Stimulated activated naive CD4-positive, alpha-beta T cell treated with Interleukin-2 at 50 U/mL for 16 hours (primary cell): ENCODE measurements around the gene ATG10.

Experiments
- DNase-seq: peaks from one replicate; lab custom pipeline; 2025; lab: John Stamatoyannopoulos, UW

The ATG10 gene

GRCh38 chr5:82164977-82165713, 193.3 kb downstream of the ATG10 start:
- no peak for DNase-seq

GRCh38 chr5:82165740-82166530, 194.1 kb downstream of the ATG10 start:
- DNase-seq = no peak

- DNase-seq = no peak
Measured at GRCh38 chr5:82167372-82167935, 195.6 kb downstream of the ATG10 start.

GRCh38 chr5:82168294-82168693, 196.5 kb downstream of the ATG10 start:
- DNase-seq = no peak

GRCh38 chr5:82169892-82170291, 198.1 kb downstream of the ATG10 start:
- no peak for DNase-seq

- peak; percentile 47 for DNase-seq
Measured at GRCh38 chr5:82174128-82174918, 202.5 kb downstream of the ATG10 start.

GRCh38 chr5:82174919-82175219, 203.0 kb downstream of the ATG10 start:
- DNase-seq = no peak

- DNase-seq = no peak
Measured at GRCh38 chr5:82176115-82176814, 204.4 kb downstream of the ATG10 start.

- no peak for DNase-seq
Measured at GRCh38 chr5:82178378-82178777, 206.6 kb downstream of the ATG10 start.

GRCh38 chr5:82182662-82183061, 210.8 kb downstream of the ATG10 start:
- no peak for DNase-seq

- DNase-seq = no peak
Measured at GRCh38 chr5:82183828-82184227, 212.0 kb downstream of the ATG10 start.

- DNase-seq = no peak
Measured at GRCh38 chr5:82185851-82186250, 214.0 kb downstream of the ATG10 start.

GRCh38 chr5:82197550-82197949, 225.7 kb downstream of the ATG10 start:
- DNase-seq = no peak

GRCh38 chr5:82204567-82204966, 232.7 kb downstream of the ATG10 start:
- no peak for DNase-seq

- no peak for DNase-seq
Measured at GRCh38 chr5:82205005-82205404, 233.2 kb downstream of the ATG10 start.

GRCh38 chr5:82208371-82208770, 236.5 kb downstream of the ATG10 start:
- DNase-seq = no peak

GRCh38 chr5:82211855-82212572, 240.2 kb downstream of the ATG10 start:
- DNase-seq = no peak

GRCh38 chr5:82217917-82218316, 246.1 kb downstream of the ATG10 start:
- no peak for DNase-seq

GRCh38 chr5:82218374-82219156, 246.7 kb downstream of the ATG10 start:
- DNase-seq = no peak

- DNase-seq = no peak
Measured at GRCh38 chr5:82221020-82221419, 249.2 kb downstream of the ATG10 start.
